HG02973 (cell line): ENCODE results near the gene CNOT9.
"Not testable (repeated sequence)": the region's sequence is repeated elsewhere in the genome, so short reads cannot be mapped to it uniquely, and the experiment has no call there.

Source experiments
- ATAC-seq: cut with Tn5 transposase; IDR thresholded peaks from one replicate; pipeline ENCODE4 v1.9.1; 2021; ENCODE audit warnings: moderate library complexity; ENCODE audit not compliant: unreplicated experiment

CNOT9 gene

GRCh38 chr2:218568190-218569037 lies at the start of gene CNOT9, which contains the start of gene USP37:
Gene CNOT9, plus strand, starts transcription at chr2:218568839. Its CDS starts 116 bp downstream, at chr2:218568955.
Gene USP37, minus strand, starts transcription at chr2:218568351. Its CDS starts 9,698 bp downstream, at chr2:218558653.
- ATAC-seq, result peak; percentile 65

GRCh38 chr2:218518876-218519275 lies 49.8 kb upstream of the CNOT9 start:
- no peak for ATAC-seq

GRCh38 chr2:218523651-218524050 lies 45.0 kb upstream of the CNOT9 start:
- ATAC-seq, result no peak

- not testable (repeated sequence) for ATAC-seq
These were observed 40.2 kb upstream of the CNOT9 start for GRCh38 chr2:218528409-218528808.

- no peak for ATAC-seq
These were observed 38.6 kb upstream of the CNOT9 start for GRCh38 chr2:218529990-218530389.

GRCh38 chr2:218536804-218537494 lies 31.7 kb upstream of the CNOT9 start:
- no peak for ATAC-seq

GRCh38 chr2:218540015-218540414 lies 28.6 kb upstream of the CNOT9 start:
- ATAC-seq, result no peak

- no peak for ATAC-seq
These were observed 22.6 kb upstream of the CNOT9 start for GRCh38 chr2:218546012-218546411.

GRCh38 chr2:218547511-218547910 lies 21.1 kb upstream of the CNOT9 start:
- ATAC-seq, result no peak

- no peak for ATAC-seq
These were observed 20.7 kb upstream of the CNOT9 start for GRCh38 chr2:218547978-218548377.

GRCh38 chr2:218554225-218554624 lies 14.4 kb upstream of the CNOT9 start:
- ATAC-seq, result not testable (repeated sequence)

- no peak for ATAC-seq
These were observed 13.1 kb upstream of the CNOT9 start for GRCh38 chr2:218555527-218555926.

- ATAC-seq, result no peak
These were observed 10.7 kb upstream of the CNOT9 start for GRCh38 chr2:218557941-218558340.

GRCh38 chr2:218558986-218559385 lies 9.7 kb upstream of the CNOT9 start:
- no peak for ATAC-seq

GRCh38 chr2:218564056-218564455 lies 4.6 kb upstream of the CNOT9 start:
- ATAC-seq, result no peak

GRCh38 chr2:218566296-218566695 lies 2.3 kb upstream of the CNOT9 start:
- ATAC-seq, result no peak

- ATAC-seq, result peak; percentile 37
These were observed 846 bp upstream of the CNOT9 start for GRCh38 chr2:218567797-218568189.

- peak; percentile 34 for ATAC-seq
These were observed 396 bp downstream of the CNOT9 start for GRCh38 chr2:218569038-218569431.

- ATAC-seq, result no peak
These were observed 1.2 kb downstream of the CNOT9 start for GRCh38 chr2:218569661-218570500.

GRCh38 chr2:218570850-218571249 lies 2.2 kb downstream of the CNOT9 start:
- ATAC-seq, result no peak

- ATAC-seq, result no peak
These were observed 8.2 kb downstream of the CNOT9 start for GRCh38 chr2:218576854-218577253.
